Vagina (tissue), 2 donors: Measurements from ENCODE around the gene PADI2. TPM values are rescaled to one million over a fixed set of nuclear protein-coding genes. Genes with fewer than 3 reads are reported as not detected.

ENCODE experiments used
- DNase-seq, 2 donors: peaks; one replicate each; pipeline ENCODE4 v3.0.0-alpha.2; 2017; ENCODE audit errors: extremely low spot score in 2 of 2
- H3K27ac ChIP-seq: fragments of 200-600 bp; sonication (generic); one replicate; pipeline ENCODE4 v1.5.1; 2019
- H3K27me3 ChIP-seq: fragments of 200-600 bp; sonication (generic); one replicate; pipeline ENCODE4 v1.5.1; 2019
- H3K36me3 ChIP-seq, 2 donors: fragments of 200-600 bp; sonication (generic); one replicate each; pipeline ENCODE4 v1.5.1; 2017 to 2019
- H3K4me1 ChIP-seq: fragments of 200-600 bp; sonication (generic); one replicate; pipeline ENCODE4 v1.5.1; 2019
- H3K4me3 ChIP-seq, 2 donors: fragments of 200-600 bp; sonication (generic); 1 replicate in 1 of 2; 2 replicates in 1 of 2; pipeline ENCODE4 v1.5.1; 2016 to 2019
- H3K9me3 ChIP-seq: fragments of 200-600 bp; sonication (generic); one replicate; pipeline ENCODE4 v1.5.1; 2019
- CTCF ChIP-seq, 3 experiments: fragments of 450-650 bp in 2 of 3; fragments of 200-600 bp in 1 of 3; sonication (generic) in 1 of 3; IDR thresholded peaks; one replicate each; pipeline ENCODE4 v1.5.1; 2017 to 2019; ENCODE audit warnings: antibody characterized with exemption in 3 of 3, mild to moderate bottlenecking in 2 of 3, moderate library complexity in 2 of 3
- POLR2A ChIP-seq, 2 donors: fragments of 450-650 bp; IDR thresholded peaks; one replicate each; pipeline ENCODE4 v1.6.1; 2017; ENCODE audit warnings: antibody characterized with exemption in 2 of 2, mild to moderate bottlenecking in 2 of 2, moderate library complexity in 2 of 2
- POLR2AphosphoS5 ChIP-seq, 2 donors: sonication (generic); formaldehyde crosslinking; IDR thresholded peaks; one replicate each; pipeline ENCODE4 v1.9.0; 2017; ENCODE audit warnings: antibody characterized with exemption in 2 of 2, mild to moderate bottlenecking in 2 of 2, low read depth in 1 of 2; ENCODE audit not compliant: insufficient read depth in 1 of 2
- intact Hi-C: fragments of 100-400 bp; cut with DNase I; formaldehyde crosslinking; loops from one replicate; pipeline ENCODE4 v1.15.1; 2023
- total RNA-seq: library from RNA; depleted of rRNA; stranded (reverse); fragments of >200 nt; gene quantifications from one replicate; pipeline ENCODE4 v1.2.3, GENCODE V29; 2016

Gene PADI2
- total RNA-seq, 1 donor from 2014 or later, result 0.98 TPM

DNA sequence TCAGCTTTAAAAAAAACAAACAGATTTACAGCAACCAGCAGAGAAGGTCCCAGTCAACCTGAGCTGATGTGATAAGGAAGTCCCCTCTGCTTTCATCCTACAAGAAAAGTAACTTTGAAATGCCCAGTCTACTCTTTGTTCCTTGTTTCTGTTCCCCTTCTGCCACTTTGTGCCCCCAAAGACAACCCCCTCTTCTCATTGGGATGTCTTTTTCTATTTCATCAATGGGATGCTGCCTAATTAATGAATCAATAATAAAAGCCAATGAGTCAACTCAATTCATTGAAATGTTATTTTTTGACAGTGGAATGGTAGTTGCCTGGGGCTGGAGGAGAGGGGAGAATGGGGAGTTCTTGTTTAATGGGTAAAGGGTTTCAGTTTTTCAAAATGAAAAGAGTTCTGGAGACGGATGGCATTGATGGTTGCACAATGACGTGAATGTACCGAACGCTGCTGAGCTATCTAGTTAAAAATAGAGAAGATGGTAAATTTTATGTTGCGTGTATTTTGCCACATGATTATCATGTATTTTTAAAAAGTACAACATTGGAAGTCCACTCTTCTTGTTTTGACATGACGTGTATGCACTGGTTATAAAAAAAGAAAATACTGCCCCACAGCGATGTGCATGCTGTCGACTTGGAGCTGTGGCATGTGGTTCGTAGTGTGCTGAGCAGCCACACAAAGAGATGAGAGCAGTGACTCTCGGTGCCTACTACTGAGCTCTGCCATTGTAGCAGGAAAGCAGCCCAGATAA lies 22.4 kb upstream of the PADI2 start:
- Histone ChIP-seq H3K4me1 (no peaks in the 10 kb centered on the region), H3K27ac (no peak overlapping the region), H3K9me3 (no peaks in the 10 kb centered on the region), H3K4me3 (no peak overlapping the region), H3K36me3 (no peaks in the 10 kb centered on the region), H3K27me3 (no peaks in the 10 kb centered on the region)
- intact Hi-C loops, result no loop called here
- TF ChIP-seq CTCF (IDR thresholded peaks at IDR 0.05), result no peak
- DNase-seq, result no peak

DNA sequence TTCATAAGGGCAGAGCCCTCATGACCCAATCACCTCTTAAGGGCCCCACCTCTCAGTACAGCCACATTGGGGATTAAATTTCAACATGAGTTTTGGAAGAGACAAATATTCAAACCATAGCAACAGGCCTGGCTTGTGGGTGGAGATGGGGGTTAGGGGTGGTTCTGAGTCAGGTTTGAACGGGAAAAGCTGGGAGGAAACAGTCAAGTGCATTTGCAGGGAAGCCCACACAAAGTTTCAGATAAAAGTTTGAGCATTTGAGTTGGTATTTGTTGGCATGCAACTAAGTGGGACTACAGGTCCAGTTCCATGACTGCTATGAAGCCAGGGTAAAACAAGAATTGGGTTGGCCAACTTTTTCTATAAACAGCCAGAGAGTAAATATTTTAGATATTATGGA lies 21.0 kb upstream of the PADI2 start:
- H3K4me1 ChIP-seq, result no peaks in the 10 kb centered on the region
- H3K4me3 ChIP-seq, result no peak overlapping the region
- no peaks in the 10 kb centered on the region for H3K27me3 ChIP-seq
- no peak overlapping the region for H3K27ac ChIP-seq
- DNase-seq, result no peak
- intact Hi-C loops, result no loop called here
- no peak for TF ChIP-seq CTCF (IDR thresholded peaks at IDR 0.05)
- H3K36me3 ChIP-seq, result no peaks in the 10 kb centered on the region
- no peaks in the 10 kb centered on the region for H3K9me3 ChIP-seq

DNA sequence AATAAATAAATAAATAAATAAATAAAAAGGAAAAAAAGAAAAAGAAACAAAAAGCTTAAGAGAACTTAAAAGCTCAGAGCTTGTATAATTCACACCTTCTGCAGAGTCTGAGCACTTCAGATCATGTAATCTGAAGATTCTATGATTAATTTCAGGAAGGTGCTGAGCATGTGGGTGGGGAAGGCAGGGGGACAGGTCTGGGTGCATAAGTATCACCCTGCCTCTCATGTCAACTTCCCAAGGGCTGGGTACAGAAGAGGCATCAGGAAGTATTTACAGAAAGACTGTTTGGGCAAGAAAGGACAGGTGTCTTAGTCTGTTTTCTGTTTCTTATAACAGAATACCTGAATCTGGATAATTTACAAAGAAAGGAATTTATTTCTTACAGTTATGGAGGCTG lies 20.4 kb upstream of the PADI2 start:
- H3K4me3 ChIP-seq, result no peak overlapping the region
- no peak for DNase-seq
- no peak overlapping the region for H3K27ac ChIP-seq
- intact Hi-C loops, result no loop called here
- no peaks in the 10 kb centered on the region for H3K27me3 ChIP-seq
- no peaks in the 10 kb centered on the region for H3K4me1 ChIP-seq
- TF ChIP-seq POLR2A (IDR thresholded peaks at IDR 0.05) (no peak), CTCF (IDR thresholded peaks at IDR 0.05) (no peak), POLR2AphosphoS5 (IDR thresholded peaks at IDR 0.05; ENCODE audit: insufficient read depth in 1 of 2, low read depth in 1 of 2) (no peak)
- no peaks in the 10 kb centered on the region for H3K9me3 ChIP-seq
- H3K36me3 ChIP-seq, result no peaks in the 10 kb centered on the region

DNA sequence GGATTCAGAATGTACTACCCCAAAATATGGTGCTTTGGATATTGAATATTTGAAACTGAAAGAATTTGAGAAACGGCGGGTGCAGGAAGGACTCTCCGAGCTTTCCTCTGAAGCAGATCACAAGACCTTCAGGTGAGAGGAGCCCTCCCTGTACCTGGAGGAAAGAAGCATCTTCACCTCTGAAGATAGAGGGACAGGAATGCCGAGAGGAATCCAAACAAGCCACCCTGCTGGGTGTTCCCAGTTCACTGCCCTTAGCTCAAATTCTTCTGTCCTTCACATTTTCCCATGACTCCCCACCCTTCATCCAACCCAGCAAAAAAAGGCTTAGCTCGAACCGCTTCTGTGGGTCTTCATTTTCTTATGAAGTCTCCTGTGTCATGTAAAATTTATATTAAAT lies 18.2 kb upstream of the PADI2 start:
- Histone ChIP-seq H3K4me1 (no peaks in the 10 kb centered on the region), H3K27me3 (no peaks in the 10 kb centered on the region), H3K27ac (no peak overlapping the region), H3K36me3 (no peaks in the 10 kb centered on the region), H3K4me3 (no peak overlapping the region), H3K9me3 (no peaks in the 10 kb centered on the region)
- no peak for DNase-seq
- intact Hi-C loops, result no loop called here
- no peak for TF ChIP-seq CTCF (IDR thresholded peaks at IDR 0.05)
- no peak for TF ChIP-seq POLR2AphosphoS5 (IDR thresholded peaks at IDR 0.05; ENCODE audit: insufficient read depth in 1 of 2, low read depth in 1 of 2)
- TF ChIP-seq POLR2A (IDR thresholded peaks at IDR 0.05), result no peak

- Histone ChIP-seq H3K9me3 (no peaks in the 10 kb centered on the region), H3K4me3 (no peak overlapping the region), H3K4me1 (no peaks in the 10 kb centered on the region), H3K27me3 (no peaks in the 10 kb centered on the region), H3K27ac (no peak overlapping the region), H3K36me3 (no peaks in the 10 kb centered on the region)
- intact Hi-C loops, result no loop called here
- TF ChIP-seq POLR2AphosphoS5 (IDR thresholded peaks at IDR 0.05; ENCODE audit: insufficient read depth in 1 of 2, low read depth in 1 of 2), result no peak
- TF ChIP-seq POLR2A (IDR thresholded peaks at IDR 0.05), result no peak
- no peak for TF ChIP-seq CTCF (IDR thresholded peaks at IDR 0.05)
- no peak for DNase-seq
These were observed 17.7 kb upstream of the PADI2 start for GRCh38 chr1:17136936-17137335.
